ENCODE results near the gene OR51B4.

OR51B4 gene

DNA sequence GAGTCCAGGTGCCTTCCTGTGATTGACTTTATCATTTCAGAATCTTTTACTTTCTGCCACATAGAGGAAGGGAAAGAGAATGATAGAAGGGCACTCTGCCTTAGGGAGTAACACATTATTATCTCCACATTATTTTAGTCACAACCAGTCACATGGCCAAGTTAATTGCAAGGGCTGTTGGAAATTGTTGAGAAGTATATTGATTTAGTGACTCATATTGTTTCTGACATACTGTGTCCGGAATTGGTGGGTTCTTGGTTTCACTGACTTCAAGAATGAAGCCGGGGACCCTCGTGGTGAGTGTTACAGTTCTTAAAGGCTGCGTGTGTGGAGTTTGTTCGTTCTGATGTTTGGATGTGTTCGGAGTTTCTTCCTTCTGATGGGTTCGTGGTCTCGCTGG, 8.7 kb downstream of the OR51B4 start:
- FAIRE-seq, result no peak

- FAIRE-seq, result no peak
Observed at GRCh38 chr11:5291207-5291838, 10.4 kb downstream of the OR51B4 start.

DNA sequence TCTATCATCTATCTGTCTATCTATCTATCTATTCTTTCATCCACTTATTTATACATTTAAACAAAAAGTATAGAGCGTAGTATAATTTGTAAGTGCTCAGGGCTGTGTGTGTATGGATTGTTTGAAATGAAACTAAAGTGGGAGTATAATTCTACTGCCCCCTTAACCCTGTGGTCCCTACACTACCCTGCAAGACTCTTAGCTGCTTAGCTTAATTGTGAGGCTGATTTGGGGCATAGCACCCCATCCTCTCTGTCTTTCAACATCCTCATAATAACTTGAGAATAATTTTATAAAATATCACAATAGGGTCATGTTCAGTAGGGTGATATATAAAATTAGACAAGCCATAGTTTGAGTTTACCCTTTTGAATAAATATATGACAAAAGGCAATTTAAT, 11.6 kb downstream of the OR51B4 start:
- FAIRE-seq, result no peak

DNA sequence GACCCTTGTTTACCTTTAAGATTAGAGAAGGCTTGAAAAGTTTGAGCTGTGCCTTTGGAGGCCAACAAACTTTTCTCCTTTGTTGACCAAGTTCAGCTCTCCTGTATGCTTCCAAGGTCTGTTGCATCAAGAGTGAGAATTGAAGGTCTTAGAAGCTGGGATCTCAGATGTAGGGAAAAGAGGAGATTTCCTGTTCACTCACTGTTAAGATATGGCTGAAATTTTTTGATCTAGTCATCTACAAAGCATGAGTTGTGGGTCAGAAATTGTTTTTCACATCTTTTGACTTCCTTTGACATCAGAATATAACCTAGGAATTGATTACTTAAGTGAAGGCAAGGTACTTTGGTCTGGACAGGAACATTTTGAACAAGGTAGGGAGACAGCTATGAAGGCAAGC, 12.1 kb downstream of the OR51B4 start:
- no peak for FAIRE-seq

- FAIRE-seq, result no peak
Observed at GRCh38 chr11:5288906-5289550, 12.7 kb downstream of the OR51B4 start.

DNA sequence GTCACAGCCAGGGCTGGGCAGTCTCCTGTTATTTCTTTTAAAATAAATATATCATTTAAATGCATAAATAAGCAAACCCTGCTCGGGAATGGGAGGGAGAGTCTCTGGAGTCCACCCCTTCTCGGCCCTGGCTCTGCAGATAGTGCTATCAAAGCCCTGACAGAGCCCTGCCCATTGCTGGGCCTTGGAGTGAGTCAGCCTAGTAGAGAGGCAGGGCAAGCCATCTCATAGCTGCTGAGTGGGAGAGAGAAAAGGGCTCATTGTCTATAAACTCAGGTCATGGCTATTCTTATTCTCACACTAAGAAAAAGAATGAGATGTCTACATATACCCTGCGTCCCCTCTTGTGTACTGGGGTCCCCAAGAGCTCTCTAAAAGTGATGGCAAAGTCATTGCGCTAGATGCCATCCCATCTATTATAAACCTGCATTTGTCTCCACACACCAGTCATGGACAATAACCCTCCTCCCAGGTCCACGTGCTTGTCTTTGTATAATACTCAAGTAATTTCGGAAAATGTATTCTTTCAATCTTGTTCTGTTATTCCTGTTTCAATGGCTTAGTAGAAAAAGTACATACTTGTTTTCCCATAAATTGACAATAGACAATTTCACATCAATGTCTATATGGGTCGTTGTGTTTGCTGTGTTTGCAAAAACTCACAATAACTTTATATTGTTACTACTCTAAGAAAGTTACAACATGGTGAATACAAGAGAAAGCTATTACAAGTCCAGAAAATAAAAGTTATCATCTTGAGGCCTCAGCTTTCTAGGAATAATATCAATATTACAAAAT, 13.4 kb downstream of the OR51B4 start:
- FAIRE-seq, result no peak

DNA sequence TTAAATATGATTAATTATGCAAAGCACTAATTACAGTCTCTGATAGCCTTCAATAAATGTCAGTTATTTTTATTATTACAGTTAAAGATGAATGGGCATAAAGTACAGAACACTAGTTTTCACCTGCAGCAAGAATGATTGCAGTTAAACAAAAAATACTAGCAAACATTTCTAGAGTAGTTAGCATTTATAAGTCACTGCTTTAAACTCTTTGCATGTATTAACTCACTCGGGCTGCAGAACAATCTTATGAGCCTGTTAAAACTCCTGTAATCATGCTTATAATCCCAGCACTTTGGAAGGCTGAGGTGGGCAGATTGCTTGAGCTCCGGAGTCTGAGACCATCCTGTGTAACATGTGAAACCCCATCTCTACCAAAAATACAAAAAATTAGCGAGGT, 14.8 kb downstream of the OR51B4 start:
- FAIRE-seq, result no peak

GRCh38 chr11:5286351-5286750, 15.4 kb downstream of the OR51B4 start:
- no peak for FAIRE-seq

- FAIRE-seq, result no peak
Observed at GRCh38 chr11:5285703-5286340, 15.9 kb downstream of the OR51B4 start.

- no peak for FAIRE-seq
Observed at GRCh38 chr11:5284637-5285036, 17.1 kb downstream of the OR51B4 start.

- no peak for FAIRE-seq
Observed at GRCh38 chr11:5283882-5284281, 17.9 kb downstream of the OR51B4 start.

DNA sequence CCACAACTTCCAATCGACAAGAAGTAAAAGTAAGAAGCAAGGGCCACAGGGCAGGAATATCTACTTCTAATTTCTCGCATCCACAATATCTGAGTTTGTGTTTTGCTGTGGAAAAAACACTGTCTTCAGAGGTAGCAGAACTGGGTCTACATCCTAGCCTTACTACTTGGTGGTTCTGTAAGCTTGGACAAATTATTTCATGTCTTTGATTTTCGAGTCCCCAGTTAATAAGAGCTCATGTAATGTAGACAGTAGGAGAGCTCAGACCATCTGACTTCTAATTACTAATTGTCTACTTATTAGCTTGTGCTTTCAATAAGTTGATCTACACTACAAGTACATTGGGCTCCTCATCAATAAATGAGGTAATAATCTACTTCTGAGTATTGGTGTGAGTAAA, 18.7 kb downstream of the OR51B4 start:
- no peak for FAIRE-seq

DNA sequence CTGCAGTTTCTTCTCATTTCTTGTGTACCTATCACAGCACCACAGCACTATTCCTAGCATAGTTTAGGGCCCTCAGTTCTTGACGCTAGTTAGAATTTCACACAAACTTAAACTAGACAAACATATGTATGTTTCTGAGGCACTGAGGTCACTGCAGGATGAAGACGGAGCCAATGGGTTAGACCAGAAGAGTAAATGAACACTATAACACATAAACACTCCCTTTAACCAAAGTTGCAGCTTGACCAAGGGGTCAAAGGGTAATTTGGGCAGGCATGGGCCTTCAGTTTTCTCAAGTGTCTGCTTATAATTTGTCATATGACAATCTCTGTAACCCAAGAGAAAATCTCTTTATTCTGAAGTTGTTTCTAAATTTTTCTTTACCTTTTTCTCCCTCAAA, 19.1 kb downstream of the OR51B4 start:
- FAIRE-seq, result no peak

DNA sequence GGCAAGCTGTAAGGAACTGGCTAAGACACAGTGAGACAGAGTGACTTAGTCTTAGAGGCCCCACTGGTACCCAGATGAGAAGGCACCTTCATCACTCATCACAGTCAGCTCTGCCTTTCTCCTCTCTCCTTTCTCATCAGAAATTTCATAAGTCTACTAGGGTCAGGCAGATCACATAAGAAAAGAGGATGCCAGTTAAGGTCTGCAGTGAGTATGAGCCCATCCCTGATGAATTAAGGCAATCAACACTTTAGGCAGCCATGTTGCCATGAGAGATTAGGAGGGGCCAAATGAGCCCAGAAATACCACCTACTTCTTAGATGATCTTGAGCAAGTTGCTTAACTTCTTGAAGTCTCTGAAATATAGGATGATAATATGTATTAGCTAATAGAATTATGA, 20.1 kb downstream of the OR51B4 start:
- FAIRE-seq, result no peak

DNA sequence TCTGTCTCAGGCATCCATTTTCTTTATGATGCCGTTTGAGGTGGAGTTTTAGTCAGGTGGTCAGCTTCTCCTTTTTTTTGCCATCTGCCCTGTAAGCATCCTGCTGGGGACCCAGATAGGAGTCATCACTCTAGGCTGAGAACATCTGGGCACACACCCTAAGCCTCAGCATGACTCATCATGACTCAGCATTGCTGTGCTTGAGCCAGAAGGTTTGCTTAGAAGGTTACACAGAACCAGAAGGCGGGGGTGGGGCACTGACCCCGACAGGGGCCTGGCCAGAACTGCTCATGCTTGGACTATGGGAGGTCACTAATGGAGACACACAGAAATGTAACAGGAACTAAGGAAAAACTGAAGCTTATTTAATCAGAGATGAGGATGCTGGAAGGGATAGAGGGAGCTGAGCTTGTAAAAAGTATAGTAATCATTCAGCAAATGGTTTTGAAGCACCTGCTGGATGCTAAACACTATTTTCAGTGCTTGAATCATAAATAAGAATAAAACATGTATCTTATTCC, 21.1 kb downstream of the OR51B4 start:
- no peak for FAIRE-seq

- FAIRE-seq, result no peak
Observed at GRCh38 chr11:5279471-5280090, 22.2 kb downstream of the OR51B4 start.

- no peak for FAIRE-seq
Observed at GRCh38 chr11:5277807-5278382, 23.9 kb downstream of the OR51B4 start.

GRCh38 chr11:5276697-5277096, 25.0 kb downstream of the OR51B4 start:
- FAIRE-seq, result no peak

DNA sequence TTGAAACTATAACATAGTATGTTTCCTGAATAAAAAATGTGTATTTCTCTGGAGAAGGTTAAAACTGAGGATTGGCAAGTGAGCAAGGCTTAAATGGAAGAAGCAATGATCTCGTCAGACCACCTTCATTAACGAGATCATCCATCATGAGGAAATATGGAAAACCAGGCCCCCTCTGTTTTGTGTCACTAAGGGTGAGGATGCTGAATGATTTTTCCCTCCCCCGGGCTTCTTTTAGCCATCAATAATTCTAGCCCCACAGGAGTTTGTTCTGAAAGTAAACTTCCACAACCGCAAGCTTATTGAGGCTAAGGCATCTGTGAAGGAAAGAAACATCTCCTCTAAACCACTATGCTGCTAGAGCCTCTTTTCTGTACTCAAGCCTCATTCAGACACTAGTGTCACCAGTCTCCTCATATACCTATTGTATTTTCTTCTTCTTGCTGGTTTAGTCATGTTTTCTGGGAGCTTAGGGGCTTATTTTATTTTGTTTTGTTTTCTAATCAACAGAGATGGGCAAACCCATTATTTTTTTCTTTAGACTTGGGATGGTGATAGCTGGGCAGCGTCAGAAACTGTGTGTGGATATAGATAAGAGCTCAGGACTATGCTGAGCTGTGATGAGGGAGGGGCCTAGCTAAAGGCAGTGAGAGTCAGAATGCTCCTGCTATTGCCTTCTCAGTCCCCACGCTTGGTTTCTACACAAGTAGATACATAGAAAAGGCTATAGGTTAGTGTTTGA, 26.2 kb downstream of the OR51B4 start:
- FAIRE-seq, result no peak

- FAIRE-seq, result no peak
Observed at GRCh38 chr11:5274395-5274794, 27.4 kb downstream of the OR51B4 start.

DNA sequence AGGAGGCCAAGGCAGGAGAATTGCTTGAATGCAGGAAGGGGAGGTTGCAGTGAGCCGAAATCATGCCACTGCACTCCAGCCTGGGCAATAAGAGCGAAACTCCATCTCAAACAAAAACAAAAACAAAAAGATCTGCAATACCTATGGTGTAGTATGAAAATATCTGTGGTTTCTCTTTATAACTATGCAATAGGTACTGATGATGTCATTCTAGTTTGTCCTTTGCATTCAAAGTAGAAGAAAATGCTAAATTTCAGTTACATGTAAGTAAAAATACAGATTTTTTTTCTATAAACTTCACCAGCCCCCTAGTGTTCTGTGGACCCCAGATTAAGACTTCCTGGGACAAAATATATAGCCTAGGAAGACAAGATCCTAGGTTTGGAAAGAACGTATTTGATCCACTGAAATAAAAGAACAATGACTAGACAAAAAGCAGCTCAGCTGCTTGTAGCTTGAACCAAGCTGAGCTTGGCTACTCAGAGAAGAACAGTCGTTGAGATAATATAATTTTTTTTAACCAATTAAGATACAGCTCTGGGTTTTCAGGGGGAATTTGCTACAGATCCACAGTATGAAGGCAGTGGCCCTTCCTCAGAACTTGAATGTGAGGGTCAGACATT, 29.2 kb downstream of the OR51B4 start:
- no peak for FAIRE-seq

Measured in colon (tissue), 2 donors.